Astrocyte (in vitro differentiated cells and primary cell): ENCODE results near the gene RPL10A. TPM values are rescaled to one million over a fixed set of nuclear protein-coding genes. Genes with fewer than 3 reads are reported as not detected.

Experiments used
- DNase-seq: peaks from one replicate; pipeline ENCODE4 v3.0.0-alpha.2; 2010; ENCODE audit warnings: low read depth
- FAIRE-seq: peaks from 2 replicates; lab custom pipeline; 2011; peaks lifted over from hg19 to GRCh38; lab: Jason Lieb, UNC
- H2AFZ ChIP-seq: 2 replicates; pipeline ENCODE4 v1.6.0; 2012; ENCODE audit warnings: low read depth, low read length, inconsistent platforms
- H3K27ac ChIP-seq: 2 replicates; pipeline ENCODE4 v1.5.1; 2011; ENCODE audit warnings: low read depth, low read length, inconsistent platforms
- H3K27me3 ChIP-seq: 2 replicates; pipeline ENCODE4 v1.6.0; 2011; ENCODE audit warnings: low read length, inconsistent platforms; ENCODE audit not compliant: insufficient read depth
- H3K36me3 ChIP-seq: 2 replicates; pipeline ENCODE4 v1.5.1; 2011; ENCODE audit warnings: low read length, inconsistent platforms; ENCODE audit not compliant: insufficient read depth
- H3K4me1 ChIP-seq: 2 replicates; pipeline ENCODE4 v1.5.1; 2011; ENCODE audit warnings: low read length, inconsistent platforms; ENCODE audit not compliant: insufficient read depth
- H3K4me2 ChIP-seq: 2 replicates; pipeline ENCODE4 v1.6.0; 2012; ENCODE audit warnings: low read length, inconsistent platforms
- H3K4me3 ChIP-seq: 2 replicates; pipeline ENCODE4 v1.5.1; 2011; ENCODE audit warnings: low read depth, mild to moderate bottlenecking, low read length, inconsistent platforms; ENCODE audit not compliant: insufficient read depth
- H3K79me2 ChIP-seq: 2 replicates; pipeline ENCODE4 v1.6.0; 2012; ENCODE audit warnings: mild to moderate bottlenecking, low read length, inconsistent platforms; ENCODE audit not compliant: insufficient read depth
- H3K9ac ChIP-seq: 2 replicates; pipeline ENCODE4 v1.6.0; 2012; ENCODE audit warnings: mild to moderate bottlenecking, low read length, inconsistent platforms
- H3K9me3 ChIP-seq: 2 replicates; pipeline ENCODE4 v1.5.1; 2012; ENCODE audit warnings: low read depth, mild to moderate bottlenecking, low read length, inconsistent platforms; ENCODE audit not compliant: insufficient read depth
- H4K20me1 ChIP-seq: 2 replicates; pipeline ENCODE4 v1.6.0; 2012; ENCODE audit warnings: low read length, inconsistent platforms; ENCODE audit not compliant: insufficient read depth
- H3K27ac Mint-ChIP-seq: one replicate; pipeline ENCODE4 v1.8.0; 2021; ENCODE audit warnings: mild to moderate bottlenecking, mixed read lengths; ENCODE audit not compliant: unreplicated experiment
- H3K27me3 Mint-ChIP-seq: one replicate; pipeline ENCODE4 v1.8.0; 2021; ENCODE audit warnings: low read depth, mixed read lengths; ENCODE audit not compliant: unreplicated experiment
- H3K36me3 Mint-ChIP-seq: one replicate; pipeline ENCODE4 v1.8.0; 2021; ENCODE audit warnings: low read depth, mixed read lengths; ENCODE audit not compliant: unreplicated experiment
- H3K4me1 Mint-ChIP-seq: one replicate; pipeline ENCODE4 v1.8.0; 2021; ENCODE audit warnings: low read depth, mixed read lengths; ENCODE audit not compliant: unreplicated experiment
- H3K4me3 Mint-ChIP-seq: one replicate; pipeline ENCODE4 v1.8.0; 2021; ENCODE audit warnings: mild to moderate bottlenecking, moderate library complexity, mixed read lengths; ENCODE audit not compliant: unreplicated experiment
- H3K9me3 Mint-ChIP-seq: one replicate; pipeline ENCODE4 v1.8.0; 2021; ENCODE audit warnings: mild to moderate bottlenecking, mixed read lengths; ENCODE audit not compliant: unreplicated experiment
- CTCF ChIP-seq: IDR thresholded peaks from 2 replicates; pipeline ENCODE4 v1.5.1; 2011; ENCODE audit warnings: low read depth, mild to moderate bottlenecking, inconsistent platforms, low read length, moderate library complexity; ENCODE audit not compliant: insufficient read depth
- EZH2 ChIP-seq: IDR thresholded peaks from 2 replicates; pipeline ENCODE4 v1.6.1; 2012; ENCODE audit warnings: mild to moderate bottlenecking, low read length, inconsistent platforms; ENCODE audit not compliant: insufficient read depth
- total RNA-seq: library from RNA; stranded (reverse); gene quantifications from 2 replicates; pipeline ENCODE4 v1.2.1, GENCODE V29; 2021

RPL10A gene
- total RNA-seq, 1 donor from 2014 or later: 887 TPM

- DNase-seq (no peak), FAIRE-seq (no peak)
- Histone ChIP-seq H3K27me3 (no peaks in the 10 kb centered on the region), H3K79me2 (peaks cover 8% of the 10 kb centered on the region), H3K4me3 (no peak overlapping the region), H4K20me1 (peaks cover 6% of the 10 kb centered on the region), H3K4me1 (peaks cover 14% of the 10 kb centered on the region), H3K9me3 (no peaks in the 10 kb centered on the region), H3K9ac (no peak overlapping the region), H3K4me2 (peak overlapping the region; percentile 10), H3K27ac (no peak overlapping the region), H3K36me3 (peaks cover 14% of the 10 kb centered on the region), H2AFZ (no peak overlapping the region)
- H3K9me3 Mint-ChIP-seq: peaks cover 1% of the 10 kb centered on the region
- peaks cover 10% of the 10 kb centered on the region for H3K36me3 Mint-ChIP-seq
- no peak for TF ChIP-seq CTCF
- no peak for TF ChIP-seq EZH2
- H3K4me3 Mint-ChIP-seq: no peak overlapping the region
- no peak overlapping the region for H3K27ac Mint-ChIP-seq
- H3K4me1 Mint-ChIP-seq: peaks cover 11% of the 10 kb centered on the region
- H3K27me3 Mint-ChIP-seq: no peaks in the 10 kb centered on the region
Observed at GRCh38 chr6:35419961-35420360, 48.2 kb upstream of the RPL10A start.

GRCh38 chr6:35425284-35425683, 42.9 kb upstream of the RPL10A start:
- H3K9ac ChIP-seq: peak overlapping the region; percentile 62
- H3K4me2 ChIP-seq: peak overlapping the region; percentile 45
- H3K9me3 Mint-ChIP-seq: peaks cover 15% of the 10 kb centered on the region
- H3K9me3 ChIP-seq: peaks cover 9% of the 10 kb centered on the region
- H3K36me3 Mint-ChIP-seq: peaks cover 16% of the 10 kb centered on the region
- TF ChIP-seq CTCF (no peak), EZH2 (no peak)
- no peak overlapping the region for H2AFZ ChIP-seq
- peaks cover 9% of the 10 kb centered on the region for H3K36me3 ChIP-seq
- peaks cover 47% of the 10 kb centered on the region for H3K4me1 ChIP-seq
- no peak overlapping the region for H3K4me3 Mint-ChIP-seq
- H4K20me1 ChIP-seq: no peaks in the 10 kb centered on the region
- peak overlapping the region; percentile 83 for H3K27ac ChIP-seq
- no peaks in the 10 kb centered on the region for H3K27me3 Mint-ChIP-seq
- H3K27me3 ChIP-seq: no peaks in the 10 kb centered on the region
- H3K27ac Mint-ChIP-seq: peak overlapping the region; percentile 66
- H3K4me3 ChIP-seq: no peak overlapping the region
- FAIRE-seq: peak; percentile 69
- H3K4me1 Mint-ChIP-seq: peaks cover 11% of the 10 kb centered on the region
- peak; percentile 97 for DNase-seq
- peaks cover 6% of the 10 kb centered on the region for H3K79me2 ChIP-seq

- no peak overlapping the region for H3K4me3 ChIP-seq
- no peak for DNase-seq
- peaks cover 47% of the 10 kb centered on the region for H3K4me1 ChIP-seq
- H2AFZ ChIP-seq: no peak overlapping the region
- no peaks in the 10 kb centered on the region for H3K27me3 ChIP-seq
- TF ChIP-seq EZH2 (no peak), CTCF (no peak)
- no peak for FAIRE-seq
- Mint-ChIP-seq H3K27me3 (no peaks in the 10 kb centered on the region), H3K4me3 (no peak overlapping the region), H3K4me1 (peaks cover 11% of the 10 kb centered on the region), H3K27ac (no peak overlapping the region), H3K36me3 (peaks cover 16% of the 10 kb centered on the region), H3K9me3 (peaks cover 15% of the 10 kb centered on the region)
- H4K20me1 ChIP-seq: no peaks in the 10 kb centered on the region
- peak overlapping the region; percentile 62 for H3K9ac ChIP-seq
- peaks cover 9% of the 10 kb centered on the region for H3K36me3 ChIP-seq
- H3K27ac ChIP-seq: peak overlapping the region; percentile 83
- H3K79me2 ChIP-seq: peaks cover 4% of the 10 kb centered on the region
- peaks cover 9% of the 10 kb centered on the region for H3K9me3 ChIP-seq
- peak overlapping the region; percentile 45 for H3K4me2 ChIP-seq
Observed at GRCh38 chr6:35426074-35426473, 42.1 kb upstream of the RPL10A start.
